Measurements from ENCODE around the gene KBTBD8. TPM values are rescaled to one million over a fixed set of nuclear protein-coding genes. Genes with fewer than 3 reads are reported as not detected.

KBTBD8 gene
- total and polyA plus RNA-seq, 2 donors from 2014 or later = 0.43 to 1.8 TPM

- Histone ChIP-seq H3K27ac (ENCODE audit: low read depth in 2 of 2, low read length in 2 of 2) (no peak overlapping the region), H3K4me1 (ENCODE audit: control insufficient read depth in 2 of 3, insufficient read depth in 2 of 3, low read depth in 1 of 3, low read length in 3 of 3) (no peaks in the 10 kb centered on the region), H3K27me3 (ENCODE audit: control insufficient read depth, insufficient read depth, low read length) (no peaks in the 10 kb centered on the region), H3K9me3 (ENCODE audit: control insufficient read depth in 2 of 3, insufficient read depth in 1 of 3, low read length in 3 of 3) (no peaks in the 10 kb centered on the region), H3K36me3 (ENCODE audit: control insufficient read depth in 2 of 3, insufficient read depth in 3 of 3, low read length in 3 of 3) (no peaks in the 10 kb centered on the region), H3K4me3 (ENCODE audit: low read length in 3 of 3) (no peak overlapping the region), H3K9ac (ENCODE audit: low read length in 3 of 3) (no peak overlapping the region)
- FAIRE-seq (no peak), DNase-seq (no peak)
- TF ChIP-seq CTCF (IDR thresholded peaks at IDR 0.05; ENCODE audit: borderline replicate concordance, extremely low read depth, insufficient read depth) = no peak
- intact Hi-C loops (cut with DNase I) = no loop called here
Observed at GRCh38 chr3:67044295-67044694, 46.2 kb downstream of the KBTBD8 start.

GRCh38 chr3:67044955-67045354 is 46.8 kb downstream of the KBTBD8 start:
- Histone ChIP-seq H3K4me3 (ENCODE audit: low read length in 3 of 3) (no peak overlapping the region), H3K9me3 (ENCODE audit: control insufficient read depth in 2 of 3, insufficient read depth in 1 of 3, low read length in 3 of 3) (no peaks in the 10 kb centered on the region), H3K36me3 (ENCODE audit: control insufficient read depth in 2 of 3, insufficient read depth in 3 of 3, low read length in 3 of 3) (no peaks in the 10 kb centered on the region), H3K4me1 (ENCODE audit: control insufficient read depth in 2 of 3, insufficient read depth in 2 of 3, low read depth in 1 of 3, low read length in 3 of 3) (no peaks in the 10 kb centered on the region), H3K9ac (ENCODE audit: low read length in 3 of 3) (no peak overlapping the region), H3K27me3 (ENCODE audit: control insufficient read depth, insufficient read depth, low read length) (no peaks in the 10 kb centered on the region), H3K27ac (ENCODE audit: low read depth in 2 of 2, low read length in 2 of 2) (no peak overlapping the region)
- FAIRE-seq = no peak
- DNase-seq = peak in 2 of 5 donors; percentile 31 to 36
- no peak for TF ChIP-seq CTCF (IDR thresholded peaks at IDR 0.05; ENCODE audit: borderline replicate concordance, extremely low read depth, insufficient read depth)
- intact Hi-C loops (cut with DNase I) = no loop called here

GRCh38 chr3:67045711-67046465 is 47.8 kb downstream of the KBTBD8 start:
- no peak for FAIRE-seq
- H3K4me3 ChIP-seq (ENCODE audit: low read length in 3 of 3) = no peak overlapping the region
- peaks cover 0 to 3% (median 0%) of the 10 kb centered on the region in 3 donors for H3K9me3 ChIP-seq (ENCODE audit: control insufficient read depth in 2 of 3, insufficient read depth in 1 of 3, low read length in 3 of 3)
- TF ChIP-seq CTCF (IDR thresholded peaks at IDR 0.05; ENCODE audit: borderline replicate concordance, extremely low read depth, insufficient read depth) = no peak
- intact Hi-C loops (cut with DNase I) = no loop called here
- H3K27me3 ChIP-seq (ENCODE audit: control insufficient read depth, insufficient read depth, low read length) = no peaks in the 10 kb centered on the region
- H3K4me1 ChIP-seq (ENCODE audit: control insufficient read depth in 2 of 3, insufficient read depth in 2 of 3, low read depth in 1 of 3, low read length in 3 of 3) = no peaks in the 10 kb centered on the region
- DNase-seq = no peak
- H3K27ac ChIP-seq (ENCODE audit: low read depth in 2 of 2, low read length in 2 of 2) = no peak overlapping the region
- H3K36me3 ChIP-seq (ENCODE audit: control insufficient read depth in 2 of 3, insufficient read depth in 3 of 3, low read length in 3 of 3) = no peaks in the 10 kb centered on the region
- H3K9ac ChIP-seq (ENCODE audit: low read length in 3 of 3) = no peak overlapping the region
